ENCODE results near the gene RC3H1.
"Not testable (repeated sequence)": the region's sequence is repeated elsewhere in the genome, so short reads cannot be mapped to it uniquely, and the experiment has no call there.

The RC3H1 gene

DNA sequence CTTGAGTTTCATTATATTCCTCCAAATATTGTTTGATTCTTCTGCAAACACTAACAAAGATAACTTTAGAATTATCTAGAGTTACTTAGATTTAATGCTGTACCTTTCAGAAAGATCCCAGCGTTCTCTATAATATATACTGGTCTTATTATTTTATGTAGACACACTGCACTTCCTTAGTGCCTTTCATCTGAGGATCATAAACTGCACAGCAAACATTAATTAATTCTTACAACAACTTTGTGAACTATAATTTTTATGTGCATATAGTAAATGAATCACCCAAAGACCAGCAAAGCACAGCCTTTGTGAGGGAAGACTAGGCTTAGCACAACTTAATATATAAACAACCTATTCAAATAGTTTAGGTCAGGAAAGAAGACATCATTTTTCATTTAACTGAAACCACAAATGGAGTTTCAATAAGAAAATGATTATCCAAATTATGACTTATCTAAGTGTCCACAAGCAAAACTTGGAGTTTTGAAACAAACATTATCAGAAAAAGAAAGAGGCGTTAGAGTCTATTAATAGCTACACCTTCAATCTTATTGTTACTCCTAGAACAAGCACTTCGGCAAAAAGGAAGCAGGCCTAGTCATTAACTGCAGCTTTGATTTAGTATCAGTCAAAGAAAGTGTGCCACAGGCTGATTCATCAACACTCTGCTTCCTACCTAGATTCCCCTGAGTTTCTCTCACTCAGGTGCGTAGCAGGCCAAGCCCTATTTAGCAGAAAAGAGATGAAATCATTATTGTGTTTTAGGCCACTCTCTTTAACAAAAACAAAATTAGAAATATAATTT, 22.5 kb upstream of the RC3H1 start:
- no peak overlapping the region for H3K4me2 ChIP-seq (ENCODE audit: low read length)
- no peak overlapping the region for H3K4ac ChIP-seq (ENCODE audit: low read depth, low read length)
- H3K4me3 ChIP-seq (ENCODE audit: low read depth, low read length): no peak overlapping the region
- H3K4me1 ChIP-seq (ENCODE audit: control insufficient read depth in 1 of 2, insufficient read depth in 2 of 2, low read length in 2 of 2): no peaks in the 10 kb centered on the region
- no peaks in the 10 kb centered on the region for H3K79me2 ChIP-seq (ENCODE audit: control insufficient read depth, insufficient read depth, low read length, poor library complexity)
- H2AFZ ChIP-seq (ENCODE audit: insufficient read depth, low read length, poor library complexity): no peak overlapping the region
- no peaks in the 10 kb centered on the region for H3K9me3 ChIP-seq (ENCODE audit: insufficient read depth, low read depth, low read length)
- H3K9ac ChIP-seq (ENCODE audit: low read length): no peak overlapping the region
- H3K36me3 ChIP-seq (ENCODE audit: control insufficient read depth in 1 of 2, insufficient read depth in 2 of 2, low read length in 2 of 2): peaks cover 0 to 2% of the 10 kb centered on the region in 2 experiments
- H2BK12ac ChIP-seq (ENCODE audit: low read length): no peak overlapping the region
- H3K14ac ChIP-seq (ENCODE audit: low read length): no peak overlapping the region
- H3K79me1 ChIP-seq (ENCODE audit: low read length): no peaks in the 10 kb centered on the region
- no peak overlapping the region for H2AK5ac ChIP-seq (ENCODE audit: low read length)
- no peak overlapping the region for H2BK5ac ChIP-seq (ENCODE audit: low read depth, low read length, poor library complexity)
- H4K91ac ChIP-seq (ENCODE audit: low read depth, low read length): no peak overlapping the region
- H4K8ac ChIP-seq (ENCODE audit: low read depth, low read length): no peak overlapping the region
- H3K23ac ChIP-seq (ENCODE audit: low read length): no peak overlapping the region
- DNase-seq: no peak
- H3K27me3 ChIP-seq (ENCODE audit: insufficient read depth, low read length): no peaks in the 10 kb centered on the region
- H3K18ac ChIP-seq (ENCODE audit: low read length): no peak overlapping the region
- H2BK120ac ChIP-seq (ENCODE audit: insufficient read depth, low read length, poor library complexity): no peak overlapping the region
- no peak overlapping the region for H3K27ac ChIP-seq (ENCODE audit: low read depth, low read length)
- no CpG with 5 or more reads among the region's 4 CpGs for WGBS (ENCODE audit: extremely low coverage, insufficient coverage, insufficient read length)
- H4K12ac ChIP-seq (ENCODE audit: low read depth, low read length): no peak overlapping the region

DNA sequence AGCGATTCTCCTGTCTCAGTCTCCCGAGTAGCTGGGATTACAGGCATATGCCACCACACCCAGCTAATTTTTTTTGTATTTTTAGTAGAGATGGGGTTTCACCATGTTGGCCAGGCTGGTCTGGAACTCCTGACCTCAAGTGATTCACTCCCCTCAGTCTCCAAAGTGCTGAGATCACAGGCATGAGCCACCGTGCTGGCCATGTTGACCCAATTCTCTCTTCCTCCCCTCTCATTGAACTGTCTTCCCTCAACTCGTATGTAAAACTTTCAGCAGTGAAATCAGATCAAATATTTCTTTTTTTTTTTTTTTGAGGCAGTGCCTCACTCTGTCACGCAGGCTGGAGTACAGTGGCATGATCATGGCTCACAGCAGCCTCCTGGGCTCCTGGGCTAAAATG, 20.4 kb upstream of the RC3H1 start:
- not testable (repeated sequence) for H2AK5ac ChIP-seq (ENCODE audit: low read length); H3K9ac ChIP-seq (ENCODE audit: low read length); H3K79me2 ChIP-seq (ENCODE audit: control insufficient read depth, insufficient read depth, low read length, poor library complexity); H4K12ac ChIP-seq (ENCODE audit: low read depth, low read length); H3K4ac ChIP-seq (ENCODE audit: low read depth, low read length); H3K27ac ChIP-seq (ENCODE audit: low read depth, low read length); H2BK12ac ChIP-seq (ENCODE audit: low read length); H3K9me3 ChIP-seq (ENCODE audit: insufficient read depth, low read depth, low read length); H3K79me1 ChIP-seq (ENCODE audit: low read length); H2AFZ ChIP-seq (ENCODE audit: insufficient read depth, low read length, poor library complexity); H3K4me1 ChIP-seq (ENCODE audit: control insufficient read depth in 1 of 2, insufficient read depth in 2 of 2, low read length in 2 of 2); H3K36me3 ChIP-seq (ENCODE audit: control insufficient read depth in 1 of 2, insufficient read depth in 2 of 2, low read length in 2 of 2); H3K4me3 ChIP-seq (ENCODE audit: low read depth, low read length); H3K27me3 ChIP-seq (ENCODE audit: insufficient read depth, low read length); H2BK5ac ChIP-seq (ENCODE audit: low read depth, low read length, poor library complexity); H4K91ac ChIP-seq (ENCODE audit: low read depth, low read length); H3K18ac ChIP-seq (ENCODE audit: low read length); H3K4me2 ChIP-seq (ENCODE audit: low read length); H2BK120ac ChIP-seq (ENCODE audit: insufficient read depth, low read length, poor library complexity); H3K23ac ChIP-seq (ENCODE audit: low read length); H3K14ac ChIP-seq (ENCODE audit: low read length); DNase-seq; H4K8ac ChIP-seq (ENCODE audit: low read depth, low read length)
- no CpG with 5 or more reads among the region's 5 CpGs for WGBS (ENCODE audit: extremely low coverage, insufficient coverage, insufficient read length)

DNA sequence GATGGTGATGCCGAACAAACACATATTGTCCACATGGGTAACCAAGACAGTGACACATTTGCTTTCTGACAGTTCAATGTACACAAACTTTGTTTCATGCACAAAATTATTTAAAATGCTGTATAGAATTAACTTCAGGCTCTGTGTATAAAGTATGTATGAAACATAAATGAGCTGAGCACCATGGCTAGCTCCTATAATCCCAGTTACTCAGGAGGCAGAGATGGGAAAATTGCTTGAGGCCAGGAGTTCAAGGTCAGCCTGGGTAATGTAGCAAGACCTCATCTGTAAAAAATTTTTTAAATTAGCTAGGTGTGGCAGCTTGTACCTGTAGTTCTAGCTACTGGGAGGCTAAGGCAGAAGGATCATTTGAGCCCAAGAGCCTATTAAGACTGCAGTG, 19.2 kb upstream of the RC3H1 start:
- WGBS (ENCODE audit: extremely low coverage, insufficient coverage, insufficient read length): no CpG with 5 or more reads among the region's 1 CpG
- Histone ChIP-seq H4K91ac (ENCODE audit: low read depth, low read length) (no peak overlapping the region), H4K12ac (ENCODE audit: low read depth, low read length) (no peak overlapping the region), H3K27ac (ENCODE audit: low read depth, low read length) (no peak overlapping the region), H2BK5ac (ENCODE audit: low read depth, low read length, poor library complexity) (no peak overlapping the region), H3K4me2 (ENCODE audit: low read length) (no peak overlapping the region), H3K14ac (ENCODE audit: low read length) (no peak overlapping the region), H3K79me2 (ENCODE audit: control insufficient read depth, insufficient read depth, low read length, poor library complexity) (no peaks in the 10 kb centered on the region), H3K36me3 (ENCODE audit: control insufficient read depth in 1 of 2, insufficient read depth in 2 of 2, low read length in 2 of 2) (no peaks in the 10 kb centered on the region), H3K9ac (ENCODE audit: low read length) (no peak overlapping the region), H3K4me3 (ENCODE audit: low read depth, low read length) (no peak overlapping the region), H3K9me3 (ENCODE audit: insufficient read depth, low read depth, low read length) (no peaks in the 10 kb centered on the region), H2BK12ac (ENCODE audit: low read length) (no peak overlapping the region), H2BK120ac (ENCODE audit: insufficient read depth, low read length, poor library complexity) (no peak overlapping the region), H3K23ac (ENCODE audit: low read length) (no peak overlapping the region), H3K18ac (ENCODE audit: low read length) (no peak overlapping the region), H3K79me1 (ENCODE audit: low read length) (no peaks in the 10 kb centered on the region), H3K27me3 (ENCODE audit: insufficient read depth, low read length) (no peaks in the 10 kb centered on the region), H2AK5ac (ENCODE audit: low read length) (no peak overlapping the region), H3K4ac (ENCODE audit: low read depth, low read length) (no peak overlapping the region), H2AFZ (ENCODE audit: insufficient read depth, low read length, poor library complexity) (no peak overlapping the region), H3K4me1 (ENCODE audit: control insufficient read depth in 1 of 2, insufficient read depth in 2 of 2, low read length in 2 of 2) (no peaks in the 10 kb centered on the region), H4K8ac (ENCODE audit: low read depth, low read length) (no peak overlapping the region)
- no peak for DNase-seq

GRCh38 chr1:174040387-174040786, 18.2 kb upstream of the RC3H1 start:
- Histone ChIP-seq H2BK12ac (ENCODE audit: low read length) (no peak overlapping the region), H3K9ac (ENCODE audit: low read length) (no peak overlapping the region), H3K14ac (ENCODE audit: low read length) (no peak overlapping the region), H2BK5ac (ENCODE audit: low read depth, low read length, poor library complexity) (no peak overlapping the region), H3K27me3 (ENCODE audit: insufficient read depth, low read length) (no peaks in the 10 kb centered on the region), H4K91ac (ENCODE audit: low read depth, low read length) (no peak overlapping the region), H2AK5ac (ENCODE audit: low read length) (no peak overlapping the region), H3K4ac (ENCODE audit: low read depth, low read length) (no peak overlapping the region), H2AFZ (ENCODE audit: insufficient read depth, low read length, poor library complexity) (no peak overlapping the region), H3K9me3 (ENCODE audit: insufficient read depth, low read depth, low read length) (no peaks in the 10 kb centered on the region), H2BK120ac (ENCODE audit: insufficient read depth, low read length, poor library complexity) (no peak overlapping the region), H3K4me3 (ENCODE audit: low read depth, low read length) (no peak overlapping the region), H3K27ac (ENCODE audit: low read depth, low read length) (no peak overlapping the region), H3K4me1 (ENCODE audit: control insufficient read depth in 1 of 2, insufficient read depth in 2 of 2, low read length in 2 of 2) (no peaks in the 10 kb centered on the region), H3K23ac (ENCODE audit: low read length) (no peak overlapping the region), H4K8ac (ENCODE audit: low read depth, low read length) (no peak overlapping the region), H3K36me3 (ENCODE audit: control insufficient read depth in 1 of 2, insufficient read depth in 2 of 2, low read length in 2 of 2) (no peaks in the 10 kb centered on the region), H3K79me1 (ENCODE audit: low read length) (no peaks in the 10 kb centered on the region), H4K12ac (ENCODE audit: low read depth, low read length) (no peak overlapping the region), H3K79me2 (ENCODE audit: control insufficient read depth, insufficient read depth, low read length, poor library complexity) (no peaks in the 10 kb centered on the region), H3K18ac (ENCODE audit: low read length) (no peak overlapping the region), H3K4me2 (ENCODE audit: low read length) (no peak overlapping the region)
- WGBS (ENCODE audit: extremely low coverage, insufficient coverage, insufficient read length): no CpG with 5 or more reads among the region's 2 CpGs
- no peak for DNase-seq
